ENCODE data around the gene MATCAP1.

GRCh38 chr16:67183627-67184452, at the start of gene MATCAP1:
- TF ChIP-seq KAT2A (conservative IDR thresholded peaks at IDR 0.05; ENCODE audit: control insufficient read depth, low read depth, low read length) (no peak), RAD21 (IDR thresholded peaks at IDR 0.05; ENCODE audit: insufficient read depth, low read depth, low read length) (no peak)
